GM19372 (cell line): ENCODE data around the gene DEFB128.
"Not testable (repeated sequence)": the region's sequence is repeated elsewhere in the genome, so short reads cannot be mapped to it uniquely, and the experiment has no call there.

Experiments used
- ATAC-seq: cut with Tn5 transposase; IDR thresholded peaks from one replicate; pipeline ENCODE4 v1.9.1; 2021; ENCODE audit warnings: mild to moderate bottlenecking, low read depth, moderate library complexity; ENCODE audit not compliant: unreplicated experiment

Gene DEFB128

GRCh38 chr20:189611-190010 lies at the start of gene DEFB128:
Gene DEFB128, minus strand, starts transcription at chr20:189711. Its CDS starts 88 bp downstream, at chr20:189623.
- no peak for ATAC-seq

GRCh38 chr20:237929-238328 lies 48.4 kb upstream of the DEFB128 start:
- ATAC-seq, result no peak

GRCh38 chr20:237489-237888 lies 48.0 kb upstream of the DEFB128 start:
- ATAC-seq, result no peak

- ATAC-seq, result no peak
These were observed 46.4 kb upstream of the DEFB128 start for GRCh38 chr20:235891-236290.

- no peak for ATAC-seq
These were observed 38.1 kb upstream of the DEFB128 start for GRCh38 chr20:227439-228105.

GRCh38 chr20:226958-227357 lies 37.4 kb upstream of the DEFB128 start, which contains the start of gene DEFB129:
Gene DEFB129, plus strand, starts transcription at chr20:227258. Its CDS starts 31 bp downstream, at chr20:227289.
- no peak for ATAC-seq

- ATAC-seq, result not testable (repeated sequence)
These were observed 36.4 kb upstream of the DEFB128 start for GRCh38 chr20:225879-226278.

GRCh38 chr20:221258-221830 lies 31.8 kb upstream of the DEFB128 start:
- ATAC-seq, result no peak

- no peak for ATAC-seq
These were observed 30.0 kb upstream of the DEFB128 start for GRCh38 chr20:219290-220115.

- no peak for ATAC-seq
These were observed 27.8 kb upstream of the DEFB128 start for GRCh38 chr20:217266-217665.

GRCh38 chr20:215796-216195 lies 26.3 kb upstream of the DEFB128 start:
- ATAC-seq, result no peak

- no peak for ATAC-seq
These were observed 24.9 kb upstream of the DEFB128 start for GRCh38 chr20:214383-214782.

GRCh38 chr20:210809-211502 lies 21.4 kb upstream of the DEFB128 start:
- no peak for ATAC-seq

- no peak for ATAC-seq
These were observed 19.5 kb upstream of the DEFB128 start for GRCh38 chr20:208942-209566.

GRCh38 chr20:203630-204029 lies 14.1 kb upstream of the DEFB128 start:
- not testable (repeated sequence) for ATAC-seq

GRCh38 chr20:199996-200395 lies 10.5 kb upstream of the DEFB128 start:
- no peak for ATAC-seq

- no peak for ATAC-seq
These were observed 8.7 kb upstream of the DEFB128 start for GRCh38 chr20:198225-198624.

- ATAC-seq, result no peak
These were observed 1.8 kb downstream of the DEFB128 start for GRCh38 chr20:187733-188132.

GRCh38 chr20:184288-184687 lies 5.2 kb downstream of the DEFB128 start:
- no peak for ATAC-seq

GRCh38 chr20:168876-169275 lies 20.6 kb downstream of the DEFB128 start:
- ATAC-seq, result no peak
